ENCODE data around the gene MAP6. TPM values are rescaled to one million over a fixed set of nuclear protein-coding genes. Genes with fewer than 3 reads are reported as not detected.

The MAP6 gene
- total and polyA plus RNA-seq, 2 experiments from 2014 or later: 0.31 to 1.2 TPM

GRCh38 chr11:75565221-75565814, 103.5 kb downstream of the MAP6 start (continued):
- no peak for TF ChIP-seq ZNF462 (CRISPR knock-in tag; IDR thresholded peaks at IDR 0.05)
- TF ChIP-seq REST (IDR thresholded peaks at IDR 0.05; ENCODE audit: unreplicated experiment): no peak
- TF ChIP-seq EZH2 (IDR thresholded peaks at IDR 0.05; ENCODE audit: low read depth, unreplicated experiment): no peak
- TF ChIP-seq POLR2AphosphoS5 (IDR thresholded peaks at IDR 0.05; ENCODE audit: low read depth): no peak; the same call in none of the 2 replicates
- no peak for TF ChIP-seq JUNB (IDR thresholded peaks at IDR 0.05; ENCODE audit: unreplicated experiment)
- TF ChIP-seq ZNF331 (CRISPR knock-in tag; IDR thresholded peaks at IDR 0.05; ENCODE audit: low read depth): no peak
- no peak for TF ChIP-seq ZNF114 (CRISPR knock-in tag; IDR thresholded peaks at IDR 0.05)
- no peak for TF ChIP-seq STAT1 (IDR thresholded peaks at IDR 0.05; ENCODE audit: unreplicated experiment)
- TF ChIP-seq CREB1 (CRISPR knock-in tag; IDR thresholded peaks at IDR 0.05; ENCODE audit: low read depth): no peak
- TF ChIP-seq EZH2phosphoT487 (IDR thresholded peaks at IDR 0.05; ENCODE audit: unreplicated experiment): no peak
- TF ChIP-seq NANOG (IDR thresholded peaks at IDR 0.05; ENCODE audit: borderline replicate concordance): no peak
